CD4-positive, alpha-beta T cell treated with Interleukin-15 for 1 hour (primary cell): Measurements from ENCODE around the gene CPXCR1.
"Not testable (repeated sequence)": the region's sequence is repeated elsewhere in the genome, so short reads cannot be mapped to it uniquely, and the experiment has no call there.

Experiments
- DNase-seq: peaks from one replicate; pipeline ENCODE4 v3.0.0-alpha.2; 2020

Gene CPXCR1

DNA sequence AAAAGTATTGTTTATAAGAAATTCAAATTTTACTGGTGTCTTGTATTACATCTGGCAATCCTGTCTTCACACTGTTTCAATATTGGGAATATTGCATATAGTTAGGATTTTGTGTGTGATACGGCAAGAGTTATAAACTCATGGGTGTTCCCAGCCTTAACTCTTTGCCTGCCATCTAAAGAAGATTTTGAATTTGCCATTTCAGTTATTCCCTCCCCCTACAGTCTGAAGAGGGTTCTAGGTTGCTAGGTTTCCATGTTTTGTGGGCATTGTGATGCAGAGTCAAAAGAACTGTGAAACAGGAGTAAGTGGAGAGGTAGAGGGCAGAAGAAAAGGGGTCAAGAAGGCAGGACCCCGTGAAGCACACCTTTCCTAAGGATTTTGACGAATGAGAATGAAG is at the start of gene CPXCR1:
CPXCR1 (plus strand) TSS at position 301 of the 400 bp plus-strand sequence. CDS start 6,190 bp downstream, outside the sequence.
- DNase-seq, result no peak

DNA sequence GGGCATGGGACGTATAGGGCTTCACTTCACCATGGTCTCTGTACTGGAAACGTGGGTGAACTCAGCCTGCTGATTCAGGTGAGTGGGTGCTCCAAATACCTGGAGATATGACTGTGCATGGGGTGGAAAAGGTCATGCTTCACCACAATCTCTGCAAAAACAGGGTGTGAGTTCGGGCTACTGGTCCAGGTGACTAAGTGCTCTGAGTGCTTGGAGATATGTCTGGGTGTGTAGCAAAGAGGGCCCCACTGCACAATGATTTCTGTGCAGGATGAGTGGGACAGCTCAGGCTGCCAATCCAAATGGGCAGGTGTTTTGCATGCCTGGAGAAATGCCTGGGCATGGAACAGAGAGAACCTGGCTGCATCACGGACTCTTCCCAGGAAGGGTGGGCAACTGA is 11.2 kb upstream of the CPXCR1 start:
- no peak for DNase-seq

DNA sequence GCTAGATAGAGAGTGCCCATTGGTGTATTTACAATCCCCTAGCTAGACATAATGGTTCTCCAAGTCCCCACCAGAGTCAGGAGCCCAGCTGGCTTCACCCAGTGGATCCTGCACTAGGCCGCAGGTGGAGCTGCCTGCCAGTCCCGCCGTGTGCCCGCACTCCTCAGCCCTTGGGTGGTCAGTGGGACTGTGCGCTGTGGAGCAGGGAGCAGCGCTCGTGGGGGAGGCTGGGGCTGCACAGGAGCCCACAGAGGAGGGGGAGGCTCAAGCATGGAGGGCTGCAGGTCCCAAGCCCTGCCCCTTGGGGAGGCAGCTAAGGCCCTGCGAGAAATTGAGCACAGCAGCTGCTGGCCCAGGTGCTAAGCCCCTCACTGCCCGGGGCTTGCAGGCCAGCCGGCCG is 810 bp upstream of the CPXCR1 start:
- DNase-seq, result not testable (repeated sequence)

DNA sequence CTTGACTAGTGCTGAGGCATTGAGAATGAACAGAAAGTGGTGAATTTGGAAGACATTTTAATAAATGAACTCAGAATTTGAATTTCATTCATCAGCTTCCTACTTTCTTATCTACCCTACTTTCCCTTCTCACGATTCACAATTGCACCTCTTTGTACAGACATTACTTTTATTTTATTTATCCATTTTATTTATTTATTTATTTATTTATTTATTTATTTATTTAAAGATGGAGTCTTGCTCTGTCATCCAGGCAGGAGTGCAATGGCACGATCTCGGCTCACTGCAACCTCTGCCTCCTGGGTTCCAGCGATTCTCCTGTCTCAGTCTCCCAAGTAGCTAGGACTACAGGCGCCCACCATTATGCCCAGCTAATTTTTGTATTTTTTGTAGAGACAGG is 5.3 kb downstream of the CPXCR1 start:
- not testable (repeated sequence) for DNase-seq

DNA sequence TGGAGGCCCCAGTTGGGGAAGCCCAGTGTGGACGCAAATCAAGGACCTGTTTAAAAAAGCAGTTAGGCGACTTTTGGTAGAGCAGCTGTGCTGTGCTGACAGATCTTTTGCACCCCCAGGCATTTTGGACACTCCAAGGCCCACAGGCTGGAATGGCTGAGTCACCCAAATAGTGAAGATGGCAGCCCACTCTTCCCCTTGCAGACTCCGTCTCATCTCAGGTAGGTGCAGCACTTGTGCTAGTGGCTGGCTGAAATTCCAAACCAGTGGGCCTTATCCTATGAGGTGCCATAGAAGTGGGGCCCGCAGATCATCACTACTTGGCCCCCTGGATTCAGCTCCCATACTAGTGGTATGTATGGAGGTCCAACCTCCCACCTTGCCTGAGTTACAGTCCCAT is 42.8 kb downstream of the CPXCR1 start:
- no peak for DNase-seq
